GM15510 (cell line): ENCODE results near the gene UCN2.

Source experiments
- POLR2A ChIP-seq: IDR thresholded peaks from 3 replicates; pipeline ENCODE4 v1.6.1; 2011; ENCODE audit warnings: borderline replicate concordance; ENCODE audit not compliant: insufficient read length; ENCODE audit errors: extremely low read depth

The UCN2 gene

DNA sequence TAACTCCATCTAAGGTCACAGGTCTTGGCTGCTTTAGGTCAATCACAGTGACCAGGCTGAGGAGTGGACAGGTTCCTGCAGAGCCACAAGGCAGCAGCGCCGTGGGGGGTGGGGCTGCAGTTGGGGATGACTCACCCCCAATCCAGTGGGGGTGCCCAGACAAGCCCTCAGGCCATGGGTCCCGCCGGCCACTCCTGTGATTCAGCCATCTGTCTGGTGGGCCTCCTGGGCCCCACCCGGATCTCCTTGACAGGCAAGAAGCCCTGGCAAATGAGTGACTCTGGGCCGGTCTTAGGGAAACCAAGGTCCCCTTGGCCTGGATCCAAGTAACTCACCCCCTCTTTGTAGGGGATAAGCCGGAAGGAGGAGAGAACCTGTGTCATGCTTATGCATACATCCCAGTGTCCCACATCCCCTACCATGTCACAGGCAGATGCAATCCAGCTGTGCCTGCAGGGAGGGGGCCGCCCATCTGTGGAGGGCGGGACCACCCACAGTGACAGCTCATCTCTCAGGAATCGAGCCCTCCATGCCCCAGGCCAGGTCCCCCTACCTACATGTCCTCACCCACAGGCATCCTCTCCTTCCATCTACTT, 32.0 kb upstream of the UCN2 start:
- TF ChIP-seq POLR2A = no peak

DNA sequence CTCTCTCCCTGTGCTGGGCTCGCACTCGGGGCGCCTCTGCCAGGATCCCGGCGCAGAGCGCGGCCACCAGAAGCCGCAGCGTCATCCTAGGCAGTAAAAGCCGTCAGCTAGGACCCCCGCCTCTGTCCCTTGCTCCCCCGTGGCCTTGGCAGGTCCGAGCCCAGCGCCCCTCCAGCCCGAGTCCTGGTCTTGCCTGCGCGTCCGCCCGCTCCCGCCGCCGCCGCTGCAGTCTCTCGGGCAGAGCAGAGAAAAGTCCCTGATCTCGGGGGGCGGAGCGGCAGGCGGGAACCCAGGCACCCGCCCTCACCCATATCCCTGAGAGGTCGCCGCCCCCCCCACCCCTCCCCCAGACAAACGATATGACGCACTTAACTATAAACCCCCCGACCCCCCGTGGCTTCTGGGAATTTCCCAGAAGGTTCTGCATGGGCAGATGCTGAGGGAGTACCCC, 31.5 kb upstream of the UCN2 start, which contains the start of gene COL7A1:
TSS of gene COL7A1 (minus strand) at position 255 of the 451 bp plus-strand sequence. CDS start at position 85, 170 bp downstream.
- TF ChIP-seq POLR2A = no peak

DNA sequence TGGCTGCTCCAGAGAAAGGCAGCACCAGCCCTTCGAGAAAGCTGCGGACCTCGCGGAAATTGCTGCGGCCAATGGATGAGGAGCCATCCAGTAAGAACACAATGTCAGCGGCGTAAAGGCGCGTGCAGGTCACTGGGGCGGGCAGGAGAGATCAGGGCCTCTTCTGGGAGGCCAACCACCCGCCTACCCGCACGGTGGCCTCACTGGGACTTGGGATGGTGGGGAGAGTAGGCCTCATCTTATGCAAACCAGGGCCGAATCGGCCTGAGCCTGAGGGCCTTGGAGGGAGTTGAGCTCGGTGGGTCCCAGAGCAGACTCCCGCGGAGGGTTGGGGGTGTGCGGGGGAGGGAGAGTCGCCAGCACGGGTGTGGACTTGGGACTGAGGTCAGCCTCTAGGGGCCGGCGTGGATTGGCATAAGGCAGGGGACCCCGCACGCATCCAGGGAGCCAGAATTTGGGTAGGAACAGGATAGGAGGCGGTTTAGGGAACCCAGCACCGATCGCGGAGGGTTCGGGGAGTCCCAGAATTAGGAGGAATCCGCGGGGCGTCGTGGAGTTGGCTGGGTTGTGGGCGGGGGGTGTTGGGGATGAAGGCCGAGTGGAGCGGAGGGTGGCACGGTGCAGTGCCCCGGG, 31.0 kb upstream of the UCN2 start:
- TF ChIP-seq POLR2A = no peak

DNA sequence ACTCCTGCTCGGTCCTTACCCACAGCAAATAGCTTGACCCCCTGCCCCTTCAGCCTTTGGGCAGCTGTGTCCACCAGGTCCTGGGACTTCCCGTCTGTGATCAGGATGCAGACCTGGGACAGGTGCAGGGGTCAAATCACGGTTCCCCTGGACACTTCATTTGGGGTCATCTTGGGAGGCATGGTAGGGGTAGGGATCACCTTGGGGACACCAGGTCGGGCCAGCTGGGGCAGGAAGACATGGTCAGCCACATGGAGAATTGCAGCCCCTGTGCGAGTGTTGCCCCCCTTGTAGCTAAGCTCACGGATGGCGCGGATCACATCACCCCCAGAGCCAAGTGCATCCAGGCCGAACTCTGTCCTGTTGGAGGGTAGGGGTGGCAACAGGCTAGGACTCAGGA, 29.8 kb upstream of the UCN2 start:
- no peak for TF ChIP-seq POLR2A

DNA sequence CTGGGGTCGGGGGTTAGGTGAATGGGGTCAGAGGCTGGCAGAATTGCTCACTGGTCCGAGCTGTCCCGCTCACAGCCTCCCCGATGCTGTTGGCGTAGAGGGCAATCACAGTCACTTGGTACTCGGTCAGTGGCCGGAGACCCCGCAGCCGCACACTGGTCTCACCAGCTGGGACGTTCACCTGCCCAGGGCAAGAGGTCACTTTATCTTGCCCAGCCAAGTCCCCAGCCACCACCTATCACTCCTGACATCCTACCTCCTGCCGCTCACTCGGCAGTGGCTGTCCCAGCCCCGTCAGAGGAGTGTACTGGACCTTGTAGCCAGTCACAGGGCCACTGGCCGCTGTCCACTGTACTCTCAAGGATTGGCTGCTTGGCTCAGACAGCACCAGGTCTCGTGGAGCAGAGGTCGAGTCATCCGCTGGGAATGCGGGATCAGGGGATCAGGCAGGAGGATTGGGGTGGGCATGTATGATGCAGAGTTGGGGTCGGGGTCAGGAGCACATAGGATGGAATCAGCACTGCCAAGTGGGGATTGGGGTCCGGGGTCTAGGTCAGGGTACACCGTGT, 29.0 kb upstream of the UCN2 start:
- TF ChIP-seq POLR2A = no peak

DNA sequence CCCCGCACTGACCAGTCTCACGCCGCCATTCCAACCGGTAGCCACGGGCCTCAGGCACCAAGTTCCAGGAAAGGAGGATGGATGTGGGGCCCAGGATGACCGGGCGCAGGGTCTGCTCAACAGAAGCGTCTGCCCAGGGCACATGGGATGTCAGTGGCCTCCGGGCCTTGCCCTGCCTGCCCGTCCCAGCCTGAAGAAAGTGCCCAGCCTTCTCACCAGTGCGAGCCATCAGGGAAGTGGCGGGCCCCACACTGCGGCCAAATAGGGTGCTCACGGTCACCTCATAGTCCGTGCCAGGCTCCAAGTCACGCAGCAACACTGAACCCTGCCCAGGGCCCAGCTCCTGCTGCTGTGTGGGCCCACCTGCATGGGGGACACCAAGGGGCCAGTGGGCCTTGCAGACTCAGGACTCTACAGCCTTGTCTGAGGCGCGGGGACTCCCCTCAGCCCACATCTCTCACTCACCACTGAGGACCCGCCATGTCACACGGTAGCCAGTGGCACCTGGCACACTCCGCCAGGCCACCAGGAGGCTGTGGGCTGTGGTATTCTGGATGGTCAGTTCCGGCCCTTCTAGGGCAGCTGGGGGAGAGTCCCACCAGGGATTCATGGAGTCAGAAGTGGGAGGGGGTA, 28.4 kb upstream of the UCN2 start:
- TF ChIP-seq POLR2A = no peak

DNA sequence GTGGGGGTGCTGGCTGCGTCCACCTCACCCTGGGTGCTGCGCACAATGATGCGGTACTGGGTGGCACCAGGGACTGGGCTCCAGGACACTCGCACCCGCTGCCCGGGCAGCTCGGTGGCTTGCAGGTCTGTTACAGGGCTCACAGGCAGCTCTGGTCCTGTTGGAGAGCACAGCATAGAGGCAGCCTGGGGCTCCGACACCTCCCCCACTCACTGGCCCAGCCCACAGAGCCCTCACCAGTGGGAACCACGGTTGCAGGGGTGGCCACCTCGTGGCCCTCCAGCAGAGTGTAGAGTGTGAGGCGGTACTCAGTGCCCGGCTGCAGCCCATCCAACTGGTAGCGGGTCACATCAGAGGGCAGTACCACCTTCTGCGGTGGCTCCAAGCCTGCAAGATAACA, 27.9 kb upstream of the UCN2 start:
- TF ChIP-seq POLR2A = no peak

DNA sequence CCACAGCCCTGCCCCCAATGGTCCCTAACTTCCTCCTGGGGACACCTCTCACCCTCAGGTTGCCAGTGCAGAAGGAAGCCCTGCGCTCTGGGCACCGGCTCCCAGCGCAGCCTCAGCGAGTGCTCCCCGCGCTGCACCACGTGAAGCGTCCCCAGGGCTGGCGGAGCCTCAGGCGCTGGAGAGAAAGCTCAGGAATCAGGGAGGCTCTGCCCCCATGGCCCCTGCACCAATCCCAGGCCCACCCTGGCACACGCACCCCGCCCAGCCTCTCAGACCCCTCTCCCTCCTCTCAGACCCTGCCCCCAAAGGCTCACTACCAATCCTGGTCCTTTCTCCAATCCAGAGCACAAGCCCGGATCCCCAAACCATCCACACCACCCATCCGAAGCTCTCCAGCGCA, 24.6 kb upstream of the UCN2 start:
- no peak for TF ChIP-seq POLR2A

DNA sequence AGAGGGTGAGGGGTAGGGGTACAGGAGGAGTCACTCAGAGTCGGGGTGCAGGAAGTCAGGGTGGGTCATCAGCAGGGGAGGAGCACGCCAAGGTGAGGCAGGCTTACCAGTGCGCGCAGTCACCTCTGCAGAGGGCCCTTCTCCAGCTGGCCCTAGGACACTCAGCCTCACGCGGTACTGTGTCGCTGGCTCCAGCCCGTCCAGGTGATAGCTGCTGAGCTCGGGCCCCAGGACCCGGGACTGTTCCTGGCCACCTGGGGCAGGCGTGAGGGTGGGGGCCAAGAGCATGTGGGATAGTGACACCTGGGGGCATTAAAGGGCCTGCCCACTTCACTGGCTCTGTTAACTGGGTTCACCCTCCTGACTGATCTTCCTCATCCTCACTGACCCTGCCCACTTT, 24.1 kb upstream of the UCN2 start:
- no peak for TF ChIP-seq POLR2A

DNA sequence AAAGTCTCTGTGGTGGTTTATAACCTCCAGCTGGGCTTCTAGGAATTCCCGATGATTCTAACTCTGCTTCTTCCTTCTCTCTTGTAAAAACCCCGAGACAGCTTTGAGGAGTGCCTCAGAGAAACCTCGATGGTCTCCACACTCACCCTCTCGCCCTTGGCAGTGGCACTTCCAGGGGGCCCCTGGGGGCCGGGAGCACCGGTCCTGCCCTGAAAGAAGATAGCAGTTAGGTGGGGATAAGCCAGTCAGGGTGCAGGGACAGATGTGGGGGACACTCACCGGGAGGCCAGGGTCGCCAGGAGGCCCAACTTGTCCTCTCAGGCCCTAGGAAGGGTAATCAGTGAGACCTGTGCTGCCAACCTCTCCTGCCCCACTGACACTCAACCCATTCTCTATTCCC, 21.8 kb upstream of the UCN2 start:
- TF ChIP-seq POLR2A = no peak

DNA sequence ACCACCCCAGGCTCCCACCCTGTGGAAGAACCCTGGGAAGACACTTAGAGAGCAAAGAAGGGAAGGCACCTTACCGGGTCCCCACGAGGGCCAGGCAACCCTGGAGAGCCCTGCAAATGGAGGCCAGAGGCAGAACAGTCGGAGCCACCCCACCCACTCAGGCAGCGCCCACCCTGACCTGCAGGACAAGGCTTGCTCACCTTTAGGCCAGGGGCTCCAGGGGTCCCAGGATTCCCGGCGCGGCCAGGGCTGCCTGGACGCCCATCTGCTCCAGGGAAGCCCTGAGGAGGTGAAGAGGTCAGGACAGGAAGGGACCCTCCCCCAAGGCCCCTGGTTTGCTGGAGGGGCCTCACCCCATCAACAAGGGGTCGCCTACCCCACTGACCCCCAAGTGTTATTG, 21.3 kb upstream of the UCN2 start:
- no peak for TF ChIP-seq POLR2A

DNA sequence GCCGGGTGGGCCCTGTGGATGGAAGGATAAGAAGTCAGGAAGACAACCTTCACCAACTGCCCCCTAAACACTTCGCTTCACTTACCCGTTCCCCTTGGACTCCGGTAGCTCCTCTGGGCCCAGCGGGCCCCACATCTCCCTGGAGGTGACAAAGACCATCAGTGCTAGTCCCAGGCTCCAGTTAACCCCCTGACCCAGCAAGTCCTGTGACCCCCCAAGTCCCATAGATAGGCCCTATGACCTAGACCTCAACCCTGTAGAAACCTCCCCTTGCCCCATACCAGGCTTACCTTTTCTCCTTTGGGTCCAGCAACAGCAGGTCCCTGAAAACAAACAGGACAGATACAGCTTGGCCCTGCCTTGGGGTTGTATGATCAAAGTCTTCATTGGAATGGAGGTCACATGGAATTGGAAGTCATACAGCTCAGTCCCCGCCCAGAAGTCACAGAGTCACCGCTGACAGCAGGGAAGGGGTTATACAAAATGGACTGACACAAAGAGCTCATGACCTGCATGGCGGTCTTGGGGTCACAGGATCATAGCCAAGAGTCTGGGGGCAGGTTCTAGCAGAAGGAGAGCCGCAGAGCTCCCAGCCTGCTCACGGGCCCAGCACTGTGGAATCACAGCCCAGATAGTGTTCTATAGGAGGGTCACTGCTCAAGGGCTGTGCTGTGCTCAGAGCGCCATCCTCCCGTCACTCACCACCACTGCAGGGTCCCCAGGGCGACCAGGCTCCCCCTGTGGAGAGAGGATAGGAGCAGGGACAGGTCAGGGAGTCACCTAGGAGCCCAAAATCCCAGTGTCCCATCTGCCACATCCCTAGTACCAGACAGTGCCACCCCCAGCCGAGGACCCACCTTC, 18.3 kb upstream of the UCN2 start:
- no peak for TF ChIP-seq POLR2A

DNA sequence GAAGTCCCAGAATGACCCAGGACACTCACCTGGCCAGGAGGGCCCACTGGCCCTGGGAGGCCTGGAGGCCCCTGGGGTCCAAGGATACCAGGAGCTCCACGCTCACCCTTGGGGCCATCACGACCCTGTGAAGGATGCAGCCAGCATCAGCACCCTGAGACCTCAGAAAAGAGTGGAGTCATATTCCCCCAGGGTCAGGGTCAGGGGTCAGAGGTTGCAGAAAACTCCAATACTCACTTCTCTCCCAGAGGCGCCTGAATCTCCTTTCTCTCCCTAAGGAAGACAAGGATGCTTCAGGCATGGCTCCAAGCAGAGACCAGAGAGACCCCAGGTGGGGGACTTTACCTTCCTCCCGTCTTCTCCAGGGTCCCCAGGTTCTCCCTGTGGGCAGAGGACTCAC, 13.1 kb upstream of the UCN2 start:
- TF ChIP-seq POLR2A = no peak

DNA sequence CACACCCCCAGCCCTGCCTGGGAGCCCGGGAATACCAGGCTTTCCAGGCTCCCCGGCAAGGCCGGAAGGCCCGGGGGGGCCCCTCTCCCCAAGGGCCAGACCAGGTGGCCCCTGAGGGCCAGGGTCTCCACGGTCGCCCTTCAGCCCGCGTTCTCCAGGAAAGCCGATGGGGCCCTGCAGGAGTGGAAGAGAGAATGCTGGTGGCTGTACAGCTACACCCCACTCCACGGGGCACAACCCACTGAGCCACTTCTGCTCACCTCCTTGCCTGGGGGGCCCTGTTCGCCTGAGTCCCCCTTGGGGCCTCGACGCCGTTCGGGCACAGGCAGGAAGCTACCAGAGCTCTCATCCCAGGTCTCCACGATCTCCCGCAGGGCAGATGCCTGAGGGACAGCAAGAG, 11.8 kb upstream of the UCN2 start:
- no peak for TF ChIP-seq POLR2A
